ENCODE measurements around the gene NUDT21.
A peak's percentile ranks its signal among the peaks of the same experiment; 100 is the strongest.
"Not testable (repeated sequence)": the region's sequence is repeated elsewhere in the genome, so short reads cannot be mapped to it uniquely, and the experiment has no call there.

The NUDT21 gene

DNA sequence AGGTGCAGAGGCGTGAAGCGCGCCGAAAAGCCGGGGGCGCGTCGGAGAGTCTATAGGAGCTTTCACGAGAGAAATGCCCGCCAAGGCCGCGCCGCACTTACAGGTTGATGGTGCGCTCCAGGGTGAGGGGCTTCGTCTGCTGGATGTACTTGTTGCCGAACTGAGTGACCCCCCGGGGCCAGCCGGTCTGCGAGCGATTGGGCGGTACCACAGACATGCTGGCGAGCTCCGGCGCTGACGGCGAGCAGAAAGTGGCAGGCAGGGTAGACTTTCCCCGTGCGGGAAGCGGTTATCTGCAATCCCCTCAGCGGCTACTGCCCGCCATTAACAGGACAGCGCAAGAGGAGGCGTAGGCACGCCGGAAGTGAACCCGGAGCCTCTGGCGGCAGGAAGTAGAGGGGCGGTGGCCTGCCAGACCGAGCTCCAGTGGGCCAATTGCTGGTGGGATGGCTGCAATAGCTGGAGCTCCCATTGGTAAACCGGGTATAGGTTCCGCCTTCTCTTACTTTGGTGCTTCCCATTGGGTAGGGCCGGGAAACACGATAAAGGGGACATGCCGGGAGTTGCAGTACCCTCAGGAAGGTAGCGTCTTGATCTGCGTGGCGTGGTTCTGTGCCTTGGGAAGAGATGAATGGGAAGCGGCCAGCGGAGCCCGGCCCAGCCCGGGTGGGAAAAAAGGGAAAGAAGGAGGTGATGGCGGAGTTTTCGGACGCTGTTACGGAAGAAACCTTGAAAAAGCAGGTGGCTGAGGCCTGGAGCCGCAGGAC lies at the start of gene NUDT21, which contains the start of gene OGFOD1:
TSS of gene NUDT21 (minus strand) at position 347 of the 767 bp plus-strand sequence. CDS start at position 217, 130 bp downstream.
TSS of gene OGFOD1 (plus strand) at position 569 of the 767 bp plus-strand sequence. CDS start at position 628, 59 bp downstream.
- DNase-seq (ENCODE audit: low read depth in 2 of 2), result peak; percentile 72 to 76

DNA sequence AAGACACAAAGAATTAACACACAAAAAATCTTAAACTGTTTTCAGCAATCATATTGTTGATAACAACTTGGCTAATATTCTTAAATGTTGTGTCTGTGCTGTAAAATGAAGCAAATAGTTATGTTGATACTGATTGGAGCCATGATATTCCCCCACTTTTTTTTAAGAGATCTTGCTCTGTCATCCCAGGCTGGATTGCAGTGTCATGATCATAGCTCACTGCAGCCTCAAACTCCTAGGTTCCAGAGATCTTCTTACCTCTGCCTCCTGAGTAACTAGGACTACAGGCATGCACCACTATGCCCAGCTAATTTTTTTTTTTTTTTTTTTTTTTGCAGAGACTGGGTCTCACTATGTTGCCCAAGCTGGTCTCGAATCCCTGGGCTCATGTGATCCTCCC lies 42.7 kb upstream of the NUDT21 start:
- no peak for DNase-seq (ENCODE audit: low read depth in 2 of 2)

GRCh38 chr16:56493126-56493525 lies 42.0 kb upstream of the NUDT21 start:
- no peak for DNase-seq (ENCODE audit: low read depth in 2 of 2)

DNA sequence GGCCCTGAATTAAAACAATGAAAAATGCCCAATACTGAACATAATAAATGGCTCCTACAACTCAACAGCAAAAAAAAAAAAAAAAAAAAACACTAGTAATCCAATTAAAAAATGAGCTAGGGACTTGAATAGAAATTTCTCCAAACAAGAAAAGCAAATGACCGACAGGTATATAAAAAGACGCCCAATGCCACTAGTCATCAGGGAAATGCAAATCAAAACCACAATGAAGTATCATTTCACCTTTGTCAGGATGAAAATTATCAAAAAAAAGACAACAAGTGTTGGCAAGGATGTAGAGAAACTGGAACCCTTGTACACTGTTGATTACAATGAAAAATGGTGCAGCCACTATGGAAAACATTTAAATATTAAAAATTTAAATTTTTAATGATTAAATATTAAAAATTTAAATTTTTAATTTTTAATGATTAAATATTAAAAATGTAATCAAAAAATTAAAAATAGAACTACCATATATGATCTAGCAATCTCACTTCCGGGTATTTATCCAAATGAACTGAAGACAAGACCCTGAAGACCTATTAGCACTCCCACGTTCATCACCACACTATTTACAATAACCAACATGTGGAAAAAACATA lies 40.6 kb upstream of the NUDT21 start:
- no peak for DNase-seq (ENCODE audit: low read depth in 2 of 2)

DNA sequence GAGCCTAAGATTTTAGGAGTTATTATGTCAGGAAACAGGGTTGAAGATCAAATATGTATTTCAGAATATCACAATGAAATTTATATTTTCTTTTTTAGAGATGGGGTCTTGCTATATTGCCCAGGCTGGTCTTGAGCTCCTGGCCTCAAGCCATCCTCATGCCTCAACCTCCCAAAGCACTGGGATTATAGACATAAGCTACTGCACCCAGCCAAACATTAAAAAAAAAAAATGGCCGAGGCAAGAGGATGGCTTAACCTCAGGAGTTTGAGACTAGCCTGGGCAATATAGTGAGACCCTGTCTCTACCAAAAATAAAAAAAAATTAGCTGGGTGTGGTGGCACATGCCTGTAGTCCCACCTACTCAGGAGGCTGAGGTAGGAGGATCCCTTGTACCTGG lies 37.7 kb upstream of the NUDT21 start:
- not testable (repeated sequence) for DNase-seq (ENCODE audit: low read depth in 2 of 2)

DNA sequence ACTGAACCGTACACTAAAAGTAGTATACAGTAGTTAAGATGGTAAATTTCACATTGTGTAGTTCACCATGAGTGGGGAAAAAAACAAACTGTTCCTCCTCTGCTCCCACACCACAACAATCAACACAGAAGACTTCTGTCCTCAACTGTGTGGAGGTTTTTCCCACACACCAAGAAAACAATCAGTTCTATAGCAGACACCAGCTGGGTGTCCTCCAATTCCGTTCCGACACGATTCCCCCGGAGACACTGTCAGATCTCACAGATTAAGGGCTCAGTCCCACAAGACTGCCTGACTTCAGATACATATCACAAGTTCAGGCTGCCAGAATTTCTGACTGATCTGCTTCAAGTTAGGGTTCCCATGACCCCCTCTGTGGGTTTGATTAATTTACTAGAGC lies 36.9 kb upstream of the NUDT21 start:
- no peak for DNase-seq (ENCODE audit: low read depth in 2 of 2)

- DNase-seq (ENCODE audit: low read depth in 2 of 2), result no peak
Measured at GRCh38 chr16:56483394-56483793, 32.3 kb upstream of the NUDT21 start.

- no peak for DNase-seq (ENCODE audit: low read depth in 2 of 2)
Measured at GRCh38 chr16:56482683-56483236, 31.6 kb upstream of the NUDT21 start.

DNA sequence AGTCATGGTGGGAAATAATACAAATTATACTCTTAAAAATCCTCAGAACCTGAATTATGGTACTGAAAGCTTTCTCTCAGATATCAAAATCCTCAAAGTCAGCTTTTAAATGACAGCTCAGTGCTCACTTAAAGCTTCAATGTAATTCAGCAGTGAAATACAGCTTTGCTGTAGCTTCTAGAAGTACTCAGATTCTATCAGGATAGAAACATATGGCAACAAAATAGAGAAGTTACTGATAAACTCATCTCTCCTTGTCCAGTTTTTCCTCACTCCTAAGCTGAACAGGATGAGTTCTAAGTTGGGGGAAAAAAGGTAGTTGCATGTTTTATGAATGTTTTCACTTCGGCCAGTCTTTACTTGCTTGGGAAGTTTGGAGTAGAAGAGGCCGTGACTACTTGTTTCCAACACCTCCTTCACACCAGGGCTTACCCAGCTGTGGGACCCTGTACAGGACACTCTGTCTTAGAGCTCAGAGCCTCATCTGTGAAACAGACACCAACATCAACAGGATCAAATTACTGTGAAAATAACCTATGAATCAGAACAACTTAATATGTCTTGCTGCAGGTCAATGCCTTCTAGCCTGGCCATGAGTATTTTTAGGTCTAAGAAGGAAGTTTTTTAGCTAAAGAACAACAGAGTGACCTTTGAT lies 30.5 kb upstream of the NUDT21 start:
- no peak for DNase-seq (ENCODE audit: low read depth in 2 of 2)

- no peak for DNase-seq (ENCODE audit: low read depth in 2 of 2)
Measured at GRCh38 chr16:56480776-56481467, 29.8 kb upstream of the NUDT21 start.

DNA sequence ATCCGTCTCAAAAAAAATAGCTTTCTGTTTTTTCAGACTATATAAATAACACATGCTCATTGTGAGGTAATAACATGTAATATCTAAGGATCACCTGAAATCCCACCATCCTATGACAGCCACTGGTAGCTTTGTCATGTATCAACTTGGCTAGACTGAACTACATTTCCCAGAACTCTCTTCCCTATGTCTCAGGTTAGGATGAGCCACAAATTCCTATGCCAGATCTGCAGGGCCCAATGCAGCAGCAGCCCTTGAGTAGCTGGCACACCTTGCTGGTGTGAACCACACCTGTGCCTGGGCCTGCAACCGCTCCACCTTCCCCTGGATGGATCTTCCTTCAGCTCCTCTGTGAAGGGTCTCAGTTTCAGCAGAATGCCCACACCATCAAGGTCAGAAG lies 28.3 kb upstream of the NUDT21 start:
- no peak for DNase-seq (ENCODE audit: low read depth in 2 of 2)

- no peak for DNase-seq (ENCODE audit: low read depth in 2 of 2)
Measured at GRCh38 chr16:56478281-56479049, 27.3 kb upstream of the NUDT21 start.

DNA sequence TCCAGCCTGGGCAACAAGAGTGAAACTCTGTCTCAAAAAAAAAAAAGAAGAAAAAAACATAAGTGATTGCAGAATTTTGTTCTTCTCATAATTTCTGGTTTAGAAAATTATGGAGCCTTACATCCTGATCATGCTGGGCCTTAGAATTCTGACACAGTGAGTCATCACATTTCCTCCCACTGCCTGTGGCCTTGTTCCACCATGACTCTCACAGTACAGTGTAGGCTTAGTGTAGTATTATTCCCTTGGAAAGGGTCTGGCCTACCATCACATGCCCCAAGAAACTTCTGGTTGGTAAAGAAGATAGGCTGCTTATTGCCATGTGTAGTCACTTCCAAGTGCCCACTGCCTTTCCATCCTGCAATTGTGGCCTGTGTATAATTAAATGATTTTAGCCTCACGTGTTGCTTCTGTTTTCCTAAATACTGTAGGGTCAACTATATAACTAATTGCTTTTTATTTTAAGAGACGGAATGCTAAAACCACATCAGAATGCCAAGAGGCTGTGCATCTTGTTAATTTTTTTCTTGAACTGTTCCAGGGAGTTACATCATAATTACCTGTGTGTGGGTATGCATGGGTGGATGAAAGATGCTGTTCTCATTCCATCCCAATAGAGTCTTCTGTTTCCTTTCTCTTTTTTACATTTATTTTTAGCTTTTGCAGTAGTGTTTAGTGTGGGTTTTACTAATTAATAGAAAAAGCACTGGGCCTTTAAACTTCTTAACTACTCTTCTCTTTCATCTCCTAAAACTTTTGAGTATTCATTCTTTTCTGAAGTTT lies 26.2 kb upstream of the NUDT21 start:
- DNase-seq (ENCODE audit: low read depth in 2 of 2), result no peak

- no peak for DNase-seq (ENCODE audit: low read depth in 2 of 2)
Measured at GRCh38 chr16:56475201-56475600, 24.1 kb upstream of the NUDT21 start.

GRCh38 chr16:56470666-56471065 lies 19.5 kb upstream of the NUDT21 start:
- no peak for DNase-seq (ENCODE audit: low read depth in 2 of 2)

DNA sequence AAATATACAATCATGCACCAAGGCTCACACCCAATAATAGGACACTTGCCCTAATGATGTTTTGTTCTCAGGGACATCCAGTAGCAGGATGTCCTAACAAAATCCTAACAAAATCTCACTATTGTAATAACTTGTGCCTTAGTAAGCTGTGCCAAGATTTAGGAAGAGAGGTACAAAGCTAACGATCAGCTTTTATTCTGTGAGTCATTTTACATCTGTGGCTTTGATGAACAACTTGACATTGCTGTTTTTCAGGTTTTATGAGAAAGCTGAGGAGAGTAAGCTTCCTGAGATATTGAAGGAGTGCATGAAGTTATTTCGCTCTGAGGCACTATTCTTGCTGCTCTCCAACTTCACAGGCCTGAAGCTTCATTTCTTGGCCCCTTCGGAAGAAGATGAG lies 19.1 kb upstream of the NUDT21 start:
- DNase-seq (ENCODE audit: low read depth in 2 of 2), result no peak

GRCh38 chr16:56469748-56470147 lies 18.6 kb upstream of the NUDT21 start:
- DNase-seq (ENCODE audit: low read depth in 2 of 2), result no peak

GRCh38 chr16:56468800-56469199 lies 17.7 kb upstream of the NUDT21 start:
- no peak for DNase-seq (ENCODE audit: low read depth in 2 of 2)

GRCh38 chr16:56466344-56466743 lies 15.2 kb upstream of the NUDT21 start:
- DNase-seq (ENCODE audit: low read depth in 2 of 2), result no peak

GRCh38 chr16:56463153-56463552 lies 12.0 kb upstream of the NUDT21 start:
- no peak for DNase-seq (ENCODE audit: low read depth in 2 of 2)
